HG02943 (cell line): Measurements from ENCODE around the gene UCN2.
"Not testable (repeated sequence)": the region's sequence is repeated elsewhere in the genome, so short reads cannot be mapped to it uniquely, and the experiment has no call there.

Experiments used
- ATAC-seq: cut with Tn5 transposase; IDR thresholded peaks from one replicate; pipeline ENCODE4 v1.9.1; 2021; ENCODE audit warnings: mild to moderate bottlenecking, low read depth, moderate library complexity; ENCODE audit not compliant: unreplicated experiment

Gene UCN2

DNA sequence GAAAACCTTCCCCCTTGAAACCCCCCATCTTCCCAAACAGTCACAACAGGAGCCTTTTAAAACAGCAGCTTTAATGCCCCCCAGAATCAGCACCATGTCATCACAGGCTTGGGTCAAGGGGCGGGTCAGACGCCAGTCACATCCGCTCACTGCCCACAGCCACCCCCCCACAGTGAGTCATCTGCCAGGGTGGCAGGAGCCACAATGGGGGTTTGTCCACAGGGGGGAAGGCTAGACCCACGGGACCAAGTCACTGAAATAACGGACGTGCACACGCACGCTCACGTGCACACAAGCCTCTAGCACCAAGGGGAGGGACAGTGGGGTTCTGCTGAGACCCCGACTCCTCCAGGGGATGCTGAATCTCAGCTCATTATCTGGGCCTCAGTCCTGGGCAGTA lies 441 bp upstream of the UCN2 start:
- ATAC-seq = no peak

DNA sequence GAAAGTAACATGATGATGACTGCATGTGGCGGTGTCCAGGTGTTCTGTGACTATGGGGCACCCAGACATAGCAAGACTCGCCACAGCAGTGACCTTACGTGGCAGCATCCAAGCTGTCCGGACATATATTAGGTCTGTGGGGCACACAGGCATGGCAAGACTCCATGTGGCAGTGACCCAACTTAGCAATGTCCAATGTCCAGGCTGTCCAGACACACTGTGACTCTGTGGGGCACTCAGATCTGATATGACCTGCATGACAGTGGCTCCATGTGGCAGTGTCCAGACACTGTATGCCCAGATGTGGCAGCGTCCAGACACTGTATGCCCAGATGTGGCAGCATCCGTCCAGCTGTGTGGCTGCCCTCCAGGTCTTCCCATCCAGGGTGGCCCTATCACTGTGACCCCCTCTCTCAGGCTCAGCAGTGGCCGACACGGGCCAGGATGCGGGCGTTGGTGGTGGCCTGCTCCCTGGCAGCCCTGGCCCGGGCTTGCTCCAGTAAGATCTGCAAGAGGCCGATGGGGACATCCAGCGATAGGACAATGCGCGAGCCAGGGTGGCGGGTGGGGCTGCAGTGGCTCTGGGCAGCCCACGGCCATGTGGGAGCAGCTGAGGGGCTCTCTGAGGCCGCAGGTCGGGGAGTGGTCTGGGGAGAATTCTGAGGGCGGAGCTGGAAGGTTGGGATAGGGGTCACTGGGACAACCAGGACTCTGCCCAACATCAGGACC lies 1.1 kb downstream of the UCN2 start:
- ATAC-seq = no peak

DNA sequence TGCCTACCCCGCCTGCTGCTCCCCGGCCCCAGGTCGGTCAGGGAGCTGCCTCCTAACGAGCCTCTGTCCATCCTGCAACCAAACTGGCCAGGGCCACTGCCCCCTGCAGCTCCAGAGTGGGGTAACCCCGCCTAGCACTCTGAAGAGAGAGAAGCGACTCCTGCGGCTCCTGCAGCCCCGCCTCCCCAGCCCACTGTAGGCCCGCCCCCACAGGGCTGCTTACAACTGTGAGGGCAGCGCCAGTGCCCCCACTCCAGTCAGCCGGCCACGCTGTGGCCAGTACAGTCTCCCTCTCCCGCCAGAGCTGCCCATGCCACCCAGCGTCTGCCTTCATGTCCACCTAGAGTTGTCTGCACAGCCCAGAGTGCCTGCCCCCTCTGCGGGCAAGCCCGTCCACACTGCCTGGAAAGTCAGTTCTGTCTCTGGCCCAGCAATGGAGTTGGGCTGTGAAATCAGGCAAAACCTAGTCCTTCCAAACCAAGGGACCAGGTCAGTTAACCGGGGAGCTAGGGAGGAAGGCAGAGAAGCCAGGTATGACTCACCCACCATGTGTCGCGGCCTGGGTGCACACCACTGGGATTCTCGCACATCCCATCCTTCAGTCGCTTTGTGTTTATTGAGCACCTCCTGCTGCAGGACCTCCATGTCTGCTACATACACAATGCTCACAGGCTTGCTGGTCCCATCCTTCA lies 2.4 kb downstream of the UCN2 start:
- no peak for ATAC-seq

DNA sequence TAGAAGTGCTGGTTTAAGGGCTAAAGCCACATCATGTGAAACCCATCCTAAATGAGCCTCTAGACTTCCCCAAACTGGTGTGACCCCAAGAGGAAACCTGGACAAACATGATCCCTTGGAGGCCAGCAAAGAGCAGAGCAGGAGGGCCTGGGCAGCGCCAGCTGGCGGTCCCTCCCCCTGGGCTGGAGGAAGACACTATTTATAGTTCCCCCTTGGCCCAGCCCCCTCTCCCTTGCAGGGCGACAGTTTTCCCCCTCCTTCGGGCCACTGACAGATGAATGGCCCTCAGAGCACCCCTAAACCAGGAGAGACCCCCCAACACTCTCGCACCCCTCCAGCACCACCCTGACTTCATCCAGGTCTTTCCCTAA lies 2.9 kb downstream of the UCN2 start:
- no peak for ATAC-seq

- ATAC-seq = no peak
These were observed 5.0 kb downstream of the UCN2 start for GRCh38 chr3:48558493-48559134.

GRCh38 chr3:48556796-48557626 lies 6.6 kb downstream of the UCN2 start, which contains the start of gene PFKFB4:
TSS of gene PFKFB4 (minus strand) at chr3:48556803. CDS start at chr3:48556777, 26 bp downstream.
- ATAC-seq = peak; percentile 75

DNA sequence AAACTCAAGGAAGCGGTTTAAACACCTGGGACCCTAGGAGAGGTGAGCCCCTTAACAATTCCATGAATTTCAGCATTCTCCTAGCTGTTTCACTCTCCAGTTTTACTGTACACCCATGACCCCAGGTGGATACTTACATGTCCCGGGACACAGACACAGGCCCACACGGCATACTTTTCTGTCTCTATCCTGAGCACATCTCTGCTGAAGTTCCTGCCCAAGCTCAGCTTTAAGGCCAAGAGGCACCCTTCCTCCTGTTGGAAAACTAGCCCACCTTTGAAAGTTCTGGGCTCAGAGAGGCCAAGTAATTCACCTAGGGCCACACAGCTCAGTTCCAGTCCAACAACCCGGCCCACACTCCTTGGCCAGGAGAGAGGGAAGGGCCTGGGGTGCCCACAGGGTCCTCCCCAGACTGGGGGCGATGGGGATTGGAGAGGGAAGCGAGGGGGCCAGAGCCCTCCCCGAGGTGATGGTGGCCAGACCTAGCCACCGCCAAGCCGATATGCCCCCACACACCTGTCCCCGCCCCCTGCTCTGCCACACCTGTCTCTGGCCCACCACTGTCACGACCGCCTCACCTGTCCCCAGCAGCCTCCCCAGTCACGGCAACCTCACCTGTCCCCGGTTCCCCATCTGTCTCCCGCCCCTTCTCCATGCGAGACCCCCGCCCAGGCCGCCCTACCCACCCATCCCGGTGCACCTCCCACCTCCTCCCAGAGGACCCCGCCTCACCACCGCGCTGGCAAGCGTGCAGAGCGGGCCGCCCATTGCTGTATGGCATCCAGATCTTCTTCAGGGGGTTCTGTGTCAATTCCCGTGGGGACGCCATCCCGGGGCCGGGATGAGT lies 7.4 kb downstream of the UCN2 start:
- ATAC-seq = no peak

GRCh38 chr3:48555231-48555948 lies 8.2 kb downstream of the UCN2 start:
- ATAC-seq = no peak

- ATAC-seq = no peak
These were observed 9.4 kb downstream of the UCN2 start for GRCh38 chr3:48553886-48554845.

- ATAC-seq = no peak
These were observed 10.2 kb downstream of the UCN2 start for GRCh38 chr3:48553361-48553760.

DNA sequence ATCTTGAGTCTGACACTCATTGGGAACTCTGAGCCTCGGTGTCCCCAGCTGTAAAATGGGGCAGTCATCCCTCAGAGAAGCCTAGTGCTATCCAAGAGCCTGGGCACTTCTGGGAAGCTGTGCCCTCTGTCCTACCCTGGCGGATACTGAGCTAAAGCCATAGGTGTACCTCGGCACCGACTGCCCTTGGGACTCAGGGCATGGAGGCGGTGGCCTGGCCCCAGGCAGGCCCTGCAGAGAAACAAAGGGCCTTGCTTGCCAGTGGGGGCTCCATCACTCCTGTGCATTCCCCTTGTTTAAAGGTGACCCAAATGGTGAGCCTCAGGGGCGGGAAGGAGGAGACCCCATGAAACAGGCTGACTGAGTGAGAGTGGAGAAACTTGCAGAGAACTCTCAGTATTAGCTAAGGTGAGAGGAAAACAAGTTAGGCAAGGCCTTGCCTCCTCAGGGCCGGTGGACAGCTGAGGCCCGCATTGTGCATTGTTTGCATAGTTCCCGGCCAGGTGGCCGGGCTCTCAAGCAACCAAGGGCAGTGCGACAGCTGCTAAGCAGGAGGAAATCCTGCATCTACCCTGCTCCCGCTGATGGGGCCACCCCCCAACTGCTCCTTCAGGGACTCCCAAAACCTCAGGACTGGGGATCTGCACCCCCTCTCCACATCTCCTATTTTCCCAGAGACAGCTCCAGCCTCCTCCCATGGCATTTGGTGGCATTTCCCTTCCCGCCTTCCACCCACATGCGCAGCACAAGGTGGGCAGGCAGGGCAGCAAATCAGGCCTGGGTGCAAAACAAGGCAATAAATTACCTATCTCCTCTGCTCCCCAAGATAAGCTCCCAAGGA lies 11.2 kb downstream of the UCN2 start:
- no peak for ATAC-seq

GRCh38 chr3:48551651-48552050 lies 11.9 kb downstream of the UCN2 start:
- ATAC-seq = not testable (repeated sequence)

DNA sequence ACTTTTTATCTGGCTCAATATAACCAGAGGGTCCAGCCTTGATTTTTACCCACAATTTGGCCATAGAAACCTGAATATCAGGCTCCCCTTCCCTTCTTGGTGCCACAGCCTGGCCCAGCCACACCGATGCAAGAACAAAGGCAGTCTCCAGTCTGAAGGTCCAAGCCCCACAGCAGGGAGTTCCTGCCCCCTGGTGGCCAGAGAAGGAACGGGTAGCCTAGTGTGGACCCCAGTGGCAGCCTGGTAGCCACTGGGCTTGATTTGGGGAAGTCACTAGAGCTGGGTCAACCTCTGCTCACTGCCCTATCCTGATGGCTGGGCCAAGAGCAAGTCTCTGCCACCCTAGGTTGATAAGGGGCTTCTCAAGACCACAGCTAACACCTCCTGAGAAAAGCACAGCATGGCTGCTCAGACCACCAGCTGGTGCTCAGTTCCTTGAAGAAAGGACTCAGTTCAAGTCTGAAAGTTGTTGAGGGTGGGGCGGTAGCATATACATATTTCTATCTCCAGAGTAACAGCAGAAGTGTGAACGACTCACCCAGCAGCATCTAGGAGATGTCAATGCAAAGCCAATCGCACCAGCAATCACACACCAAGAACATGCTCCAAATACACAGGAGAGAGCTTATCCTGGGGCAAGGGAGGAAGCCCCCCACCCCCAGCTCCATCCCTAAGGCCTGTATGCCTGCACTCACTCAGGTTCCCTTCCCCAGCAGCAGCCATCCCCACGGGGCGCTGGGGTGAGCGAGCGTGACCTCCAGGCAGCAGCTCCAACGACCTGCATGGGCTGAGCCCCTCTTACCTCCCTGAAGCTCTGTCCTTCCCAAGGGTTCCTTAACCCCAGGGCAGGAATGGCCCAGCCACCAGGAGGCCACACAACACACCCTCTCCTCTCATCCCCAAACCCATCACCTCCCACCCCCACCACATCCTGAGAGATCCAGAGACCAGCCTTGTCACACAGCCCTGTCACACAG lies 14.6 kb downstream of the UCN2 start:
- ATAC-seq = no peak

DNA sequence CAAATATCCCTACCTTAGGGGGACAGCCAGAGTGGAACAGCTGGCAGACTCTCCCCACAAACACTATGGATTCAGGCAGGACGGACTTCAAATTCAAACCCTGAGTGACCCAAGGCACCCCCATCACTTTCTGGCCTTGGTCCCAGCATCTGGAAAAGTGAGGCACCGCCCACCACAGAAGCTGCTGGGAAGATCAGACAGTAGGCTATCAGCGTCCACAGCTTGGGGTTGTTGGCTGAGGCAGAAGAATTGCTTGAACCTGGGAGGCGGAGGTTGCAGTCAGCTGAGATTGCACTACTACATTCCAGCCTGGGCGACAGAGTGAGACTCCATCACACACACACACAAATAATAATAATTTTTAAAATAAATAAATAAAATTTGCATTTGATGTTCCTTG lies 15.5 kb downstream of the UCN2 start:
- no peak for ATAC-seq

DNA sequence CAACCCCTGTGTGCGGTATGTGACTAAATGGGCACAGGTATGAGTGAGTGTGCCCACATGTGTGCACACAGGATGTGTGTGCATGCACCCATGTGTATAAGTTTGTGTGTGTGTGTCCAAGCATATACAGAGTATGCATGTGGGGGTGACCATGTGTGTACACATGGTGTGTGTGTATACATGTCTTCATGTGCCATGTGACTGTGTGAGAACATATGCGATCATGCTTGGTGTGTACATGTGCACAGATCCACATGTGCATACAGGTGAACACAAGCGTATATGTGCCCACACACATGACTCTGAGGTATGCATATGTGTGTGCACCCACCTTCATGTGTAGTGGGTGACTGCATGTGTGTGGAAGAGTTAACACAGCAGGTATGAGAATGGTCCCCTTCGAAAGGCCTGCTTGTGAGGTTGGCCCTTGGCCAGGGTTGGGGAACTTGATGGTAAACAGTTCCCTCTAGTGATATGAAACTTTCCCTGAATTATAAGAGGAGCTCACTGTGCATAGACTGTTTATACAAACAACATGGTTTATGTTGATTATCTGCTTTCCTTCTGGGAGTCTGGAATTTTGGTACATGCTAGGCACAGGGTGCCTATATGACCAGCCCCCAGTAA lies 17.3 kb downstream of the UCN2 start:
- no peak for ATAC-seq

GRCh38 chr3:48544141-48544540 lies 19.4 kb downstream of the UCN2 start:
- no peak for ATAC-seq
